Measurements from ENCODE around the gene RANBP6.
"Not testable (repeated sequence)": the region's sequence is repeated elsewhere in the genome, so short reads cannot be mapped to it uniquely, and the experiment has no call there.

Gene RANBP6

GRCh38 chr9:6015278-6016157 lies at the start of gene RANBP6:
Gene RANBP6, minus strand, starts transcription at chr9:6015624. Its CDS starts 17 bp downstream, at chr9:6015607.
- DNase-seq (ENCODE audit: low spot score), result peak; percentile 93

GRCh38 chr9:6063146-6063545 lies 47.7 kb upstream of the RANBP6 start:
- not testable (repeated sequence) for DNase-seq (ENCODE audit: low spot score)

GRCh38 chr9:6055666-6056065 lies 40.2 kb upstream of the RANBP6 start:
- DNase-seq (ENCODE audit: low spot score), result no peak

- DNase-seq (ENCODE audit: low spot score), result peak; percentile 77
These were observed 39.8 kb upstream of the RANBP6 start for GRCh38 chr9:6055216-6055615.

GRCh38 chr9:6054280-6055099 lies 39.1 kb upstream of the RANBP6 start:
- DNase-seq (ENCODE audit: low spot score), result peak; percentile 69

DNA sequence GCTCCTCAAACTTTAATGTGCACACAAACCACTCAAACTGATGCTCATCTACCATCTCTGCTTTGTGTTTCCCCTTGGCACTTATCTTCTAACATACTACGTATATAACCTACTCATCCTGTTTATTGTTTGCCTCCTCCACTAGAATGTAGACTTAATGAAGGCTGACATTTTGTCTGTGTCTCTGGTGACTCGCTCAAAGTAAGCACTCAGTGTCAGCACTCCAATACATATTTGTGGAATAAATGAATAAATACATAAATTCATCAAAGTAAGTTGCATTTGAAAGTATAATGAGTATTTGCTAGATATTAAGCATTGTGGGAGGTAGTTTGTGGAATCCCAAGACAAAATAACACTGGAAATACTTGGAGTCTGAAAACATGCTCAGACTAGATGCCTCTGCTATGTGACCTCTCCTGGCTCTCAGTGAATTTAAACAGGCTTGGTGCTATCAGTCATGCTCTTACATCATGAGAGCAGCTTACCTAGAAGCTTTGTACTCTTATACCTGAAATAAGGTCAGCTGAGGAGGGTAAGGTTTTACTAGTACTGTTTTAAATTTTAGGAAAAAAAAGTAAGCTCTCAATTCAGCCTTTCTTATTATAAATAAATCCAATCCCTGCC lies 37.0 kb upstream of the RANBP6 start:
- no peak for DNase-seq (ENCODE audit: low spot score)

DNA sequence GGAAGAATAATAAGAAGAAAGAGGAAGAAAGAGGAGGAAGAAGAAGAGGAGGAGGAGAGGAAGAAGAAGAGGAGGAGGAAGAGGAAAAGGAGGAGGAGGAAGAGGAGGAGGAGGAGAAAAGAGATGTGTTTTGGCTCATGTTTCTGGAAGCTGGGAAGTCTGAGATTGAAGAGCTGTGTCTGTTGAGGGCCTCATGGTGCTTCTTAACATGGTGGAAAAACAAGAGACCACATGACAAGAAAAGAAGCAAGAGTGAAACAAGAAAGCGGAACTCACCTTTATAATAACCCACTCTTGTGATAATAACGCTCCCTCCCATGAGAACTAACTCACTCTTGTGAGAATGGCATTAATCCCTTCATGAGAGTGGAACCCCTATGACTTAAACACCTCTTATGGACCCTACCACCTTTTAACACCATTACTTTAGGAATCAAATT lies 36.1 kb upstream of the RANBP6 start:
- no peak for DNase-seq (ENCODE audit: low spot score)

DNA sequence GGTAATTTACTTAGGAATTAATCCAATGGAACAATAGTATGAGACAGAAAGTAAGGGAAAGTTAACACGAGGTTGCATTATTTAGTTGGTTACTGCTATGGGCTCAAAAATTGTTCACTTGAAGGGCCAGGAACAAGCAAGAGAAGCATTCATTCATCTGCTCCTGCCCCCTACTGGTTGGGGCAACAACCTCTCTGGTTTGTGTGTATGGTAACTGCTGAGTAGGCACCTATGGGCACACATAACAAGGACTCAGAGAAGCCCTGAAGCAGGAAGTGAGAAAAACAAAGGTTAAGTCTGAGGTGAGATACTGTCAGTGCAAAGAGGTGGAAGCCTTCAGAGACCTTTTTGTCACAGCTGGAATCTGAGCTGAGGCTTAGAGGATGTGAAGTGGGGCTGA lies 34.4 kb upstream of the RANBP6 start:
- no peak for DNase-seq (ENCODE audit: low spot score)

DNA sequence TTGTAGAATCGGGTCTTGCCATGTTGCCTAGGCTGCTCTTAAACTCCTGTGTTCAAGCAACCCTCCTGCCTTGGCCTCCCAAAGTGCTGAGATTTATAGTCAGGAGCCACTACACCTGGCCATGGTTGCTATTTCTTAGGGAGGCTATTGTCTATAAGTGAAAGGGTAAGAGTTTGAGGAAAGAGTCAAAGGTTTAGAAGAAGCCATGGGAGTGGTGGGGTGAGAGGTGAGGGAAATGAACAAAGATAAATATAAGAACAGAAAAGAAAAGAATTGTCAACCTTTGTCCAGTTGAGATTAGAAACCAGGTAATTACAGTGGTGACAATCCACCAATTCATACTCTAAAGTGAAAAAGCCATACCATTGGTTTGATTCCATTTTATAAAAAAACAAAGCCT lies 32.6 kb upstream of the RANBP6 start:
- no peak for DNase-seq (ENCODE audit: low spot score)

DNA sequence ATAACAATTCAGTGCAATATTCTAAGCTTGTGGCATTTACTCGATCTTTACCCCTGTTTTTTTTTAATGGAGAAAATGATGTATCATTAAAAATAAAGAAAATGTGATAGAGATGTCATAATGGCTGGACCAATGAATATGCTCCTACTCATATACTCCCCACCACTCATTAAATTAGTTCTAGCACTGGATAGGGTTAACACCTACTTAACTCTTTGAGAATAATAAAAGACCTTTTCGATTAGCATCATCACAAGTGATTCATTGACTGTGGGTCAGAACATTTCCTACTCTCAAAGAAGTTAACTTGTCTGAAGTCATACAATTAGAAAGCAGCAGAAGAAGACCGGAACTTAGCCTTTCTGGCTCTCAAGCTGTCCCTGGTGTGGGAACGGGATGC lies 31.6 kb upstream of the RANBP6 start:
- no peak for DNase-seq (ENCODE audit: low spot score)

DNA sequence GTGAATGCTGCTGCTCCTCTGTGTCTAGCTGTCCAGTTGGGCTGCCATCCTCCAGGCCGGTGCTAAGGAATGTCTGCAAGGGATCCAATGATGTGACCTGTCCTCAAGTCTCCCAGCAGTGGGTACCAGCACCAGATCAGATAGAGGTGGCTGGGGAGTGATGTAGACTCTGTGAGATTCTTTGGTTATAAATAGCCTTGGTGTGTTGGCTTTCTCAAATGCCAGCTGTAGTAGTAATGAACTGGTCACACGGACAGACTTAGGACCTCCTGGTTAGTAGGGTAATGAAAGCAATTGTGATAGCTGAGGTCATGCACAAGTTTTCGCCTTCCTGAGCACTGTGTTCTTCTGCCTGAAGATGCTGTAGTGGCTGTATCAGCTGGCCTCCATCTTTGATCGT lies 29.9 kb upstream of the RANBP6 start:
- no peak for DNase-seq (ENCODE audit: low spot score)

- no peak for DNase-seq (ENCODE audit: low spot score)
These were observed 24.7 kb upstream of the RANBP6 start for GRCh38 chr9:6040077-6040476.

GRCh38 chr9:6036391-6036790 lies 21.0 kb upstream of the RANBP6 start:
- DNase-seq (ENCODE audit: low spot score), result no peak

GRCh38 chr9:6034954-6035353 lies 19.5 kb upstream of the RANBP6 start:
- no peak for DNase-seq (ENCODE audit: low spot score)

DNA sequence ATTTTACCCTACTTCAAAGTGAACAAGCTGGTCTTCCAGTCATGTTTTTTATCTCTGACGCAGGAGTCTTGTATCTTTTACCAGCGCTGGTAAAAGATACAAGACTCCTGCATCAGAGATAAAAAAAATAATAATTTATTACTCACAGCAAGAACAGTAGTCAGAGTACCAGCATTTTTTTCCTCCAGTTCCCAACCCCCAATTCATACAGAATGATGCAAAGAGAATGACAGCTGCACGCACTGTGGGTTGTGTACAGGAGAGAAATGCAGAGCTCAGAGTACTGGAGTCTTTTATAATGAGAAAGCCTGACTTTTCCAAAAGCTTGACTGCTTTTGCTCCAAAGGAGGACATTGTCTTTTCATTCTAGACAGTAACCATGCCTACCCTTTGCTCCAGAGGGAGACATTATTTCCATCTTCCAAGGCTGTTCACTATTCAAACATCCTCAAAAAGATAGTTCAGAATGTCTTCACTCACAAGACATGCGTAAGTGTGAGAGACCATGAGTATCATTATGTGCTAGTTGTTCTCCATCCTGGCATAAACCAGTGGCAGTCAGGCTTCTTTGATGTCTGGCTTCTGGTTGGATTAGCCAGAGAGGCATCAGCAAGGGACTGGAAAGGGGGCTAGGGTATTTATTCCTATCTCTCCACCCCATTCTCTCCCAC lies 14.3 kb upstream of the RANBP6 start:
- no peak for DNase-seq (ENCODE audit: low spot score)

- no peak for DNase-seq (ENCODE audit: low spot score)
These were observed 8.7 kb upstream of the RANBP6 start for GRCh38 chr9:6024035-6024554.

- DNase-seq (ENCODE audit: low spot score), result not testable (repeated sequence)
These were observed 1.6 kb upstream of the RANBP6 start for GRCh38 chr9:6016975-6017374.

- peak; percentile 59 for DNase-seq (ENCODE audit: low spot score)
These were observed 654 bp downstream of the RANBP6 start for GRCh38 chr9:6014670-6015270.

- peak; percentile 98 for DNase-seq (ENCODE audit: low spot score)
These were observed 7.0 kb downstream of the RANBP6 start for GRCh38 chr9:6008169-6008979.

DNA sequence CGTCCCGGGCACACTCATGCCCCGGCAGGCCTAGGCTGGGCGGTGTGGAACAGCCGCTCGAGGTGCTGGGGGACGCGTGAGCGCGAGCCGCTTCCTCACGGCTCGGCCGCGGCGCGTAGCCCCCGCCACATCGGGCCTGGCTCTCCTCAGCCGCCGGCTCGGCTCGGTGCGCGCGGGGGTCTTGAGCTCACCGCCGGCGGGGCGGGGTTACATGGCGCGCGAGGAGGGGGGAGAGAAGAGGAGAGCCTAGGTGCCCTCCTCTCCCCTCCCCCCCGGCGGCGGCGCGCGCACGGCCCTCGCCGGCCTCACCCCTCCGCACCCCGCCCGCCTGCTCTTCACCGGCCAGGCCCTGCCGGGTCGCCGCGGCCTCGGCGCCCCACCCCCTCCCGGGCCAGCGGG lies 7.7 kb downstream of the RANBP6 start:
- peak; percentile 53 for DNase-seq (ENCODE audit: low spot score)

Measured in AG08395 (cell line).